Left lung (tissue), 10 donors: Measurements from ENCODE around the gene RPP38. TPM values are rescaled to one million over a fixed set of nuclear protein-coding genes. Genes with fewer than 3 reads are reported as not detected.

Experiments used
- ATAC-seq: fragments of 200-7000 bp; cut with Tn5 transposase; one replicate; pipeline ENCODE4 v1.9.1; 2020; ENCODE audit warnings: moderate library complexity
- DNase-seq, 4 donors: peaks; one replicate each; pipeline ENCODE4 v3.0.0-alpha.2; 2013 to 2020
- H3K27ac ChIP-seq, 2 donors: fragments of 200-600 bp; sonication (generic) in 1 of 2; one replicate each; pipeline versions ENCODE4 v1.5.0 to v1.8.0; 2020 to 2021
- H3K27me3 ChIP-seq, 2 donors: fragments of 200-600 bp; sonication (generic) in 1 of 2; one replicate each; pipeline versions ENCODE4 v1.5.0 to v1.8.0; 2020 to 2021
- H3K36me3 ChIP-seq, 2 donors: fragments of 200-600 bp; sonication (generic) in 1 of 2; one replicate each; pipeline versions ENCODE4 v1.5.0 to v1.8.0; 2020 to 2021
- H3K4me1 ChIP-seq, 2 donors: fragments of 200-600 bp; one replicate each; pipeline ENCODE4 v1.8.0; 2021
- H3K4me3 ChIP-seq, 2 donors: fragments of 200-600 bp; sonication (generic) in 1 of 2; one replicate each; pipeline versions ENCODE4 v1.5.0 to v1.8.0; 2020 to 2021; ENCODE audit warnings: mild to moderate bottlenecking in 1 of 2
- H3K9me3 ChIP-seq, 2 donors: fragments of 200-600 bp; sonication (generic) in 1 of 2; one replicate each; pipeline versions ENCODE4 v1.5.0 to v1.8.0; 2020 to 2021
- CTCF ChIP-seq, 2 donors: fragments of 200-600 bp; sonication (generic) in 1 of 2; IDR thresholded peaks; one replicate each; pipeline versions ENCODE4 v1.5.0 to v1.8.0; 2021; ENCODE audit warnings: antibody characterized with exemption in 2 of 2
- intact Hi-C, 2 donors: fragments of 100-400 bp; cut with DNase I; formaldehyde crosslinking; loops; one replicate each; pipeline versions ENCODE4 v1.11.2 to v1.14.2; 2022
- polyA plus RNA-seq, 6 donors: library from polyadenylated mRNA; unstranded; fragments of 120-200 nt; gene quantifications; one replicate each; pipeline ENCODE4 v1.2.1, GENCODE V29; 2013; ENCODE audit not compliant: insufficient read length in 6 of 6
- total RNA-seq, 2 donors: library from RNA; stranded (reverse); fragmentation: NEBNext Ultra II Directional; extraction: Animal tissue kit (Norgen Biotek cat#: 25700); gene quantifications; one replicate each; pipeline ENCODE4 v1.2.1, GENCODE V29; 2021
- donor health status: DM: no; HTN: yes; CAD: no.
- donor health status: DM: no; HTN: no; CAD: no.

The RPP38 gene
- total and polyA plus RNA-seq, 8 donors: 11.7 to 27.4 (median 25.4) TPM

DNA sequence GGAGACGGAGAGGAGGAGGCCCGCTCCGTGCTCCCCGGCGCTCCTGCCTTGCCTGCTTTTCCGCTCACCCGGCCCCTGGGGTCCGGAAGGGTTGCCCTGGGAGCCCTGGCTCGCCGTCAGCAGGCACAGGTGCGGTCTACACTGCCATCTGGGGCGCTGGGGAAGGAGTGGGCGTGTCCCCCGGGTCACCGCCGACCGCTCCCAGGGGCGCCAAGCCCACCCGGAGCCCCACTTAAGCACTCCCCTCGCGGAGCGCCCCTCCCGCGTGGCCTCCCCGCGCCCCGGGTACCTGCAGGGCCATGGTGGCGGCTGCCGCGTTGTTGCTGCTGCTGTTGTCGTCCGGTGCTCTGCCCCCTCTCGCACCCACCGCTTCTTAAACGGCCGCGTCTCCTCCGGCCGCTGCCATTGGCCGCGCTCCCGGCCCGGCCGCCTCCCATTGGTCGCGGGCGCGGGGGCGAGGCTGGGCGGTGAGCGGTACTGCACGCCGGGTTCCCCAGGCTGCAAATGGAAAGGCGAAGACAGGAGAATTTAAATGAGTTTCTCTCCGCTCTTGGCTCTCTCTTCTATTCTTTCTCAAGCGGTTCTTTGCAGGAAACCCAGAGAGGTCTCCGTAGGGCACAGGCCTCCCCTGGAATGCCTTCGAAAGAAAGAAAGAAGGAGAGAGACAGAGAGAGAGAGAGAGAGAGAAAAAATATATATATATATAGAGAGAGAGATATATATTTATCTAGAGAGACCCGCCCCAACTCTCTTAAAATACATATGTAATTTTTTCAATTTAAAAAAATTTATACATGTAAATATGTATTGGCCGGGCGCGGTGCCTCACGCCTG lies 8.5 kb upstream of the RPP38 start, which contains the start of gene ACBD7:
Gene ACBD7, minus strand, starts transcription at position 349 of the 834 bp plus-strand sequence. Its CDS starts 48 bp downstream, at position 301.
- Histone ChIP-seq H3K4me3 (peak within 1 kb of the TSS; percentile 41 to 45), H3K27ac (no peak within 1 kb of the TSS), H3K9me3 (no peaks in the 10 kb centered on the region), H3K4me1 (peaks cover 0 to 12% of the 10 kb centered on the region in 2 donors), H3K36me3 (no peaks in the 10 kb centered on the region), H3K27me3 (peaks cover 0 to 22% of the 10 kb centered on the region in 2 donors)
- peak; percentile 74 to 75 for TF ChIP-seq CTCF (IDR thresholded peaks at IDR 0.05)
- intact Hi-C loops: no loop called here
- DNase-seq (peak; percentile 69 to 94 (median 78)), ATAC-seq (peak; percentile 96)

GRCh38 chr10:15091418-15091817 lies 5.7 kb upstream of the RPP38 start:
- Histone ChIP-seq H3K27me3 (peaks cover 0 to 22% of the 10 kb centered on the region in 2 donors), H3K9me3 (no peaks in the 10 kb centered on the region), H3K4me1 (peaks cover 0 to 16% of the 10 kb centered on the region in 2 donors), H3K4me3 (no peak overlapping the region), H3K27ac (no peak overlapping the region), H3K36me3 (no peaks in the 10 kb centered on the region)
- intact Hi-C loops: no loop called here
- no peak for TF ChIP-seq CTCF (IDR thresholded peaks at IDR 0.05)
- ATAC-seq (no peak), DNase-seq (no peak)

DNA sequence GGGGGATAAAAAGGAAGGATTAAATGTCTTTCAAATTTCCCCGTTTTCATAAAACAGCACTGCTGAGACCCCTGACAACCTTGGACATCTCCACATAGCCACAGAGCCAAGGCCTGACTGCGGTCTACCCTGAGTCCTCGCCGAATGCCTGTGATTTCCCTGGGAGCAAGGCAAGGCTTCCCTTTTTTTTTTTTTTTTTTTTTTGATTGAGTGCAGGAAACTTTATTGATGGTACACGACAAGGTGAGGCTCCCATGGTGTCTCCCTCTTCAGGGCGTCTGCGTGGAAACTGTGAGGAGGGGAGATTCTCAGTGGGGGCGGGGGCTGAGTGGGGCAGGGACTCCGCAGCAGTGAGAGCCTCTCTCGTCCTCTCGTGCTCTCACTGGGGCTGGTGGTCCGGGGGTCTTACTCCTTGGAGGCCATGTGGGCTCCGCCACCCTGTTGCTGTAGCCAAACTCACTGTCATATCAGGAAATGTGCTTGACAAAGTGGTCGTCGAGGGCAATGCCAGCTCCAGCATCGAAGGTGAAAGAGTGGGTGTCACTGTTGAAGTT lies 4.2 kb upstream of the RPP38 start:
- Histone ChIP-seq H3K36me3 (no peaks in the 10 kb centered on the region), H3K27ac (no peak overlapping the region), H3K9me3 (no peaks in the 10 kb centered on the region), H3K4me1 (peaks cover 0 to 22% of the 10 kb centered on the region in 2 donors), H3K4me3 (no peak overlapping the region), H3K27me3 (peaks cover 0 to 14% of the 10 kb centered on the region in 2 donors)
- ATAC-seq: no peak
- intact Hi-C loops: no loop called here
- DNase-seq: no peak
- TF ChIP-seq CTCF (IDR thresholded peaks at IDR 0.05): no peak

- intact Hi-C loops: no loop called here
- Histone ChIP-seq H3K27me3 (no peaks in the 10 kb centered on the region), H3K4me1 (peaks cover 10 to 34% of the 10 kb centered on the region in 2 donors), H3K36me3 (peaks cover 0 to 7% of the 10 kb centered on the region in 2 donors), H3K9me3 (no peaks in the 10 kb centered on the region), H3K27ac (peak overlapping the region; percentile 93 to 97), H3K4me3 (peak overlapping the region; percentile 71 to 95)
- DNase-seq (no peak), ATAC-seq (peak; percentile 25)
- TF ChIP-seq CTCF (IDR thresholded peaks at IDR 0.05): no peak
Measured at GRCh38 chr10:15096661-15097010, 519 bp upstream of the RPP38 start.

DNA sequence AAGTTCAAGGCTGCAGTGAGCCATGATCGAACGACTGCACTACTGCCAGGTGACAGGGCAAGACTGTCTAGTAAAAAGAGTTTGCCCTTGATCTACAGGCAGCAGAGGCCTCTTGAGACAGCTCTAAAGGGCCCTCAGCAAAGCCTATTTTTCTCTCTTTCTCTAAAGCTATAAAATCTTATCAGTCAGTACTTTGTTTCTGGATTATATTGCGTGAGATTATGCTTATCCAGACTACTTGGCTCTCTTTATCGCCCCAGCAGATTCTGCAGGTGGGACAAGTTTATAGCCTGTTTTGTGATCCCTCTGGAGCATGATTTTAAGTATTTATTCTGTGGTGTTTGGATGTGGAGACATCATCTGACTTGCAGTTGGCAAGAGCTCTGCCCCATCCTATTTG lies 2.7 kb downstream of the RPP38 start:
- DNase-seq: no peak
- Histone ChIP-seq H3K4me3 (no peak overlapping the region), H3K27ac (no peak overlapping the region), H3K27me3 (no peaks in the 10 kb centered on the region), H3K4me1 (peaks cover 10 to 34% of the 10 kb centered on the region in 2 donors), H3K36me3 (peaks cover 0 to 40% of the 10 kb centered on the region in 2 donors), H3K9me3 (no peaks in the 10 kb centered on the region)
- intact Hi-C loops: no loop called here
- no peak for TF ChIP-seq CTCF (IDR thresholded peaks at IDR 0.05)
- ATAC-seq: no peak
